ENCODE results near the gene AKTIP. TPM values are rescaled to one million over a fixed set of nuclear protein-coding genes. Genes with fewer than 3 reads are reported as not detected.
A peak's percentile ranks its signal among the peaks of the same experiment; 100 is the strongest.

Gene AKTIP
- total RNA-seq, 2 experiments from 2014 or later: 39.7 to 45.8 TPM

GRCh38 chr16:53446090-53446489 is 56.9 kb downstream of the AKTIP start:
- CTCF ChIA-PET: interaction anchor here (2.9 to 5.9 kb wide), 2 partner anchors 10 to 12 kb away, joined by 12 to 30 read pairs; no protein-coding TSS in a partner anchor
- H3K27ac Mint-ChIP-seq: peak overlapping the region; percentile 81
- peak; percentile 34 for ATAC-seq
- no peaks in the 10 kb centered on the region for H3K27me3 Mint-ChIP-seq
- H3K4me3 Mint-ChIP-seq: peak overlapping the region; percentile 62
- DNase-seq: no peak
- H3K9me3 Mint-ChIP-seq (ENCODE audit: low read depth): no peaks in the 10 kb centered on the region
- peaks cover 68% of the 10 kb centered on the region for H3K36me3 Mint-ChIP-seq
- peaks cover 31% of the 10 kb centered on the region for H3K4me1 Mint-ChIP-seq

DNA sequence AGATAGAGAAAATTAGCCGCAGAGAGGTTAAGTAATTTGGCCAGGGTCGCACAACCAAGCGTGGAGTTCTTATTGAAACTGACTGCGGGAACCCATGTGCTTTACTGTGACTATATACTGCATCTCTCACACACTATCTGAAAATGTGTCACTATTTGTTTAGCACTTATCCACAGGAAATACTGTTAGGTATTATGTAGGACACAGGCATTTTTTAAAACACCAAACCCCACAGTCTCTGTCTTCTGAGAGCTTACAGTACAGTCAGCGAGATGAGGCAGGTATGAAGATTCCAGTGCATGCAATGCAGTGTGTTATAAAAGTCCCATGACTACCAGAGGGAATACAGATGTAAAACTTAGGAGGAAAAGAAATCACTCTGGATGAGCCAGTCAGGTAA is 57.5 kb downstream of the AKTIP start:
- CTCF ChIA-PET: interaction anchor here (2.9 to 5.9 kb wide), 2 partner anchors 9 to 12 kb away, joined by 12 to 30 read pairs; no protein-coding TSS in a partner anchor
- H3K9me3 Mint-ChIP-seq (ENCODE audit: low read depth): no peaks in the 10 kb centered on the region
- H3K27me3 Mint-ChIP-seq: no peaks in the 10 kb centered on the region
- H3K36me3 Mint-ChIP-seq: peaks cover 71% of the 10 kb centered on the region
- H3K4me1 Mint-ChIP-seq: peaks cover 29% of the 10 kb centered on the region
- peak overlapping the region; percentile 62 for H3K4me3 Mint-ChIP-seq
- ATAC-seq (peak; percentile 78), DNase-seq (no peak)
- peak overlapping the region; percentile 81 for H3K27ac Mint-ChIP-seq

Other genes with a start within 250 kb of the AKTIP start
- 100 to 1,000 TPM; 121 to 155 TPM for gene RBL2, start 68.7 kb downstream of the AKTIP start, total RNA-seq
- 1 to 10 TPM; 5.6 to 6.9 TPM for gene RPGRIP1L, start 200.7 kb upstream of the AKTIP start, total RNA-seq
- 10 to 100 TPM; 47.4 to 57.7 TPM for gene FTO, start 200.9 kb upstream of the AKTIP start, total RNA-seq

Measured in activated CD8-positive, alpha-beta memory T cell treated with anti-CD3 and anti-CD28 coated beads, Interleukin-2, amount 10 ng/mL, durations not matched to agents 7 days and 5 days (primary cell).